ENCODE data around the gene RBM34. TPM values are rescaled to one million over a fixed set of nuclear protein-coding genes. Genes with fewer than 3 reads are reported as not detected.

Gene RBM34
- total RNA-seq, 6 experiments from 2014 or later = 16.6 to 37.7 (median 24.7) TPM

DNA sequence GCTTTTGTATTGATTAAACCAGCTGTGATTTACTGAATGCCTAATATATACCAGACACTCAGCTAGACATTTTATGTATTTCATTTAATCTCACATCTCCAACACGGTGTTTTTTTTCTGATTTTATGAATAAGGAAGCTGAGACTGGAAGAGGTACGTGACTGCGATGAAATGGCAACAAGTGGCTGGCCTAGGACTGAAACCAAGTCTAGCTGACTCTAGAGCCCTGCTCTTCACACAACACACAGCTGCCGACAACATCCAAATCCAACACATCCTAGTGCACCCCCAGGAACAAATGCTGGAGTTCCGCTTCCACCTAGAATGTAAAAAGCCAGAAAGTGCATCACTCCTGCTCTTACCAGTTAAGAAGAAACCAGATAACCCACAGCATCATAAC lies 21.7 kb downstream of the RBM34 start:
- no peak for TF ChIP-seq POLR2A (IDR thresholded peaks at IDR 0.05)
- TF ChIP-seq, protein P1, sequence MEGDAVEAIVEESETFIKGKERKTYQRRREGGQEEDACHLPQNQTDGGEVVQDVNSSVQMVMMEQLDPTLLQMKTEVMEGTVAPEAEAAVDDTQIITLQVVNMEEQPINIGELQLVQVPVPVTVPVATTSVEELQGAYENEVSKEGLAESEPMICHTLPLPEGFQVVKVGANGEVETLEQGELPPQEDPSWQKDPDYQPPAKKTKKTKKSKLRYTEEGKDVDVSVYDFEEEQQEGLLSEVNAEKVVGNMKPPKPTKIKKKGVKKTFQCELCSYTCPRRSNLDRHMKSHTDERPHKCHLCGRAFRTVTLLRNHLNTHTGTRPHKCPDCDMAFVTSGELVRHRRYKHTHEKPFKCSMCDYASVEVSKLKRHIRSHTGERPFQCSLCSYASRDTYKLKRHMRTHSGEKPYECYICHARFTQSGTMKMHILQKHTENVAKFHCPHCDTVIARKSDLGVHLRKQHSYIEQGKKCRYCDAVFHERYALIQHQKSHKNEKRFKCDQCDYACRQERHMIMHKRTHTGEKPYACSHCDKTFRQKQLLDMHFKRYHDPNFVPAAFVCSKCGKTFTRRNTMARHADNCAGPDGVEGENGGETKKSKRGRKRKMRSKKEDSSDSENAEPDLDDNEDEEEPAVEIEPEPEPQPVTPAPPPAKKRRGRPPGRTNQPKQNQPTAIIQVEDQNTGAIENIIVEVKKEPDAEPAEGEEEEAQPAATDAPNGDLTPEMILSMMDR (IDR thresholded peaks at IDR 0.05) = no peak
- 100% methylated on average over 4 of the region's 5 CpGs for WGBS (ENCODE audit: insufficient coverage, low coverage, low lambda C conversion rate, missing lambda C conversion rate)
- H3K27me3 ChIP-seq = no peaks in the 10 kb centered on the region
- no peak for ATAC-seq
- intact Hi-C loops (cut with DNase I) = no loop called here
- H3K27ac ChIP-seq = no peak overlapping the region
- no peak for DNase-seq
- H3K4me1 ChIP-seq = no peaks in the 10 kb centered on the region
- peaks cover 9 to 60% (median 20%) of the 10 kb centered on the region in 4 donors for H3K36me3 ChIP-seq
- H3K9me3 ChIP-seq = no peaks in the 10 kb centered on the region
- H3K4me3 ChIP-seq = no peak overlapping the region

DNA sequence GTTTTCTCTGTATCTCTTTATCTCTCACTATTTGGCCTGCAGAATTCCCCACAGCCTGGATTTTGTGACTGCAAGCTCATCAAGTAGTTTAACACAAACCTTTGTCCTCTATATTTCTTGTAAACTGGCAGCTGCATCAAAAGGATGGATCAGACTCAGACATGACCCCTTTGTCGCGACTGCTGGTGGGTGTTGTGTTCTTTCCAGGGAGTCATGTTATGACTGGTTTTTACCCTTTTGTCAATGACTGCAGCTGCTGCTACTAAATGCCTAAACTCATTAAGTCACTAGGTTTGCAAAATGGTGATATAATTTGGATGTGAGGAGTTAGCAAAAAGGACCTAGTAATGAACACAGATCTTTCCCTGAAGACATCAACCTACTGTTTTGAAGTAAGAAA lies 22.2 kb downstream of the RBM34 start:
- no peak overlapping the region for H3K27ac ChIP-seq
- no peaks in the 10 kb centered on the region for H3K9me3 ChIP-seq
- TF ChIP-seq, protein P1 (IDR thresholded peaks at IDR 0.05) = no peak
- TF ChIP-seq POLR2A (IDR thresholded peaks at IDR 0.05) = no peak
- 48% methylated on average over 2 of the region's 2 CpGs for WGBS (ENCODE audit: insufficient coverage, low coverage, low lambda C conversion rate, missing lambda C conversion rate)
- peaks cover 10 to 61% (median 22%) of the 10 kb centered on the region in 4 donors for H3K36me3 ChIP-seq
- H3K4me3 ChIP-seq = no peak overlapping the region
- ATAC-seq (no peak), DNase-seq (no peak)
- no peaks in the 10 kb centered on the region for H3K4me1 ChIP-seq
- H3K27me3 ChIP-seq = no peaks in the 10 kb centered on the region
- intact Hi-C loops (cut with DNase I) = no loop called here

- DNase-seq = no peak
- WGBS (ENCODE audit: insufficient coverage, low coverage, low lambda C conversion rate, missing lambda C conversion rate) = 41% methylated on average over 4 of the region's 4 CpGs
- Histone ChIP-seq H3K27me3 (no peaks in the 10 kb centered on the region), H3K4me1 (no peaks in the 10 kb centered on the region), H3K9me3 (no peaks in the 10 kb centered on the region), H3K4me3 (no peak overlapping the region), H3K27ac (no peak overlapping the region), H3K36me3 (peaks cover 10 to 44% (median 19%) of the 10 kb centered on the region in 4 donors)
- peak; percentile 57 to 86 (median 69) for ATAC-seq
- TF ChIP-seq, protein P1 (IDR thresholded peaks at IDR 0.05) = no peak
- TF ChIP-seq POLR2A (IDR thresholded peaks at IDR 0.05) = no peak
- intact Hi-C loops (cut with DNase I) = no loop called here
Measured at GRCh38 chr1:235136111-235136510, 24.9 kb downstream of the RBM34 start.

GRCh38 chr1:235134171-235134570 lies 26.9 kb downstream of the RBM34 start:
- Histone ChIP-seq H3K27ac (no peak overlapping the region), H3K4me1 (no peaks in the 10 kb centered on the region), H3K9me3 (no peaks in the 10 kb centered on the region), H3K4me3 (no peak overlapping the region), H3K36me3 (peaks cover 10 to 37% (median 19%) of the 10 kb centered on the region in 4 donors), H3K27me3 (no peaks in the 10 kb centered on the region)
- ATAC-seq (no peak), DNase-seq (no peak)
- intact Hi-C loops (cut with DNase I) = no loop called here
- no peak for TF ChIP-seq POLR2A (IDR thresholded peaks at IDR 0.05)
- TF ChIP-seq, protein P1 (IDR thresholded peaks at IDR 0.05) = no peak
- 96% methylated on average over 11 of the region's 12 CpGs for WGBS (ENCODE audit: insufficient coverage, low coverage, low lambda C conversion rate, missing lambda C conversion rate)

DNA sequence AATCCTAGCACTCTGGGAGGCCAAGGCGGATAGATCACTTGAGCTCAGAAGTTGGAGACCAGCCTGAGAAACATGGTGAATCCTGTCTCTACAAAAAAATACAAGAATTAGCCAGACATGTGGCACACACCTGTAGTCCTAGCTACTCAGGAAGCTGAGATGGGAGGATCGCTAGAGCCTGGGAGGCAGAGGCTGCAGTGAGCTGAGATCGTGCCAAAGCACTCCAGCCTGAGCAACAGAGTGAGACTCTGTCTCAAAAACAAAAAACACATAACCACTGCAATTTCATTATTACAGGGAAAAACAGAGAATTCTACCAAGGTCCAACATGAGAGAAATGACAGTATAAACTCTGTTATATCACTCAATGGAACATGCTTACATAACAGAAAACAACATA lies 28.0 kb downstream of the RBM34 start:
- H3K9me3 ChIP-seq = no peaks in the 10 kb centered on the region
- TF ChIP-seq, protein P1 (IDR thresholded peaks at IDR 0.05) = no peak
- no peak for TF ChIP-seq POLR2A (IDR thresholded peaks at IDR 0.05)
- H3K4me1 ChIP-seq = no peaks in the 10 kb centered on the region
- ATAC-seq (no peak), DNase-seq (no peak)
- no peak overlapping the region for H3K27ac ChIP-seq
- intact Hi-C loops (cut with DNase I) = no loop called here
- no peaks in the 10 kb centered on the region for H3K27me3 ChIP-seq
- H3K4me3 ChIP-seq = no peak overlapping the region
- 87% methylated on average over 3 of the region's 3 CpGs for WGBS (ENCODE audit: insufficient coverage, low coverage, low lambda C conversion rate, missing lambda C conversion rate)
- H3K36me3 ChIP-seq = peaks cover 10 to 31% (median 19%) of the 10 kb centered on the region in 4 donors

All from right lobe of liver (tissue), 6 donors.